ENCODE results near the gene ROBO3.

The ROBO3 gene

GRCh38 chr11:124892750-124893454, 27.7 kb downstream of the ROBO3 start:
- DNase-seq (ENCODE audit: low read depth in 2 of 2), result no peak

- no peak for DNase-seq (ENCODE audit: low read depth in 2 of 2)
These were observed 28.7 kb downstream of the ROBO3 start for GRCh38 chr11:124893781-124894401.

DNA sequence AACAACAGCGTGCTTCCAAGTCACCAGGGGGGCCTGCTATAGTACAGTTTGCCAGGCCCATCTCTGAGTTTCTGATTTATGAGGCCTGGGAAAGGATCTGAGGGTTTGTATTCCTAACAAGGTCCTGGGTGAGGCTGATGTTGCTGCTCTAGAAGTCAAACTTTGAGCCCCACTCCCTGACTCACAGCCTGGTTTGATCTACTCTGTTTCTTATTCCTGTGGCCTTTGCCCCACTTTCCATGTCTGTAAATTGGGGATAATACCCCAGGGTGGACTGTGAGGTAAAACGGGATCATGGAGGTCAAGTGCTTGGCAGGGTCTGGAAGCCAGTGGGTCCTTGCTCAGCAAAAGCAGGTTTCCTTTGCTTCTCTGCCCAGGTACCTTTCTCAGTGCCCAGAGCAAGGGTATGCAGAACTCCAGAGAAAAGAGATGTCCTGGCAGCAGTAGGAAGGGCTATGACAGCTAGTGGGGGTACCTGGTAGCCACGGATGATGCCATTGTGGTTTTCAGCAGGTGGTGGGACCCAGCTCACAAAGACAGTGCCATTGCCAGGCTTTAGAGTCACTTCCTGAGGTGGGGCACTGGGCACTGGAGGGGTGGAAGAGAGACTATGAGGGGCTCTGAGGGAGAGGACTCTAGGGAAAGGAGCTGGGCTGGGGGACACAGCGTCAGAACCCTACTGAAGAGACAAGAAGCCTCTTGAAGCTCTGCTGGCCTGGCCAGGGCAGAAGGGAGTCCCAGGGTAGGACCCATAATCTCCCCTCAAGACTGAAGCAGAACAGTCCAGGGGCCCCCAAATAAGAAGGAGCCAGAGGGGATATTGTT, 29.6 kb downstream of the ROBO3 start:
- no peak for DNase-seq (ENCODE audit: low read depth in 2 of 2)

DNA sequence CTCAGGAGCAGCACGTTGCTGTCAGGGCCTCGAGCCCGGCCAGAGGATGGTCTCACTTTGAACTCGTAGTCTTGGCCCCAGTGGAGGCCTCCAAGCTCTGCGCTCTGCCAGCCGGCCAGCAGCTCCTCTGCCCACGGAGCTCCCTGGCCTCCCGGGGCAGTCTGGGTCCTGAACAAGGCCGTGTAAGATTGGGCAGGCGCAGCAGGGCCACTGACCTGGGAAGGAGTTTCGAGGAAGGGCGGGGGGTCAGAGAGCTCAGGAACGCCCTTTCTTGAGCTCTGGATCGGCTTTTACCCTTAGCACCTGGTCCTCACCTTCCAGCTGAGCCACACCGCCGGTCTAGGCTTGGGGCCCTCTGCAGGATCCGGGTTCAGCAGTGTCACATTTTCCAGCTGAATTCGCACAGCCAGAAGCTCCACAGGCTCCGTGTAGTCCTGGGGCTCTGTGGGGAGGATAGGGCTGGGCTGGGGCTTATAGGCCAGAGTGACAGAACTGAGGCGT, 30.3 kb downstream of the ROBO3 start:
- no peak for DNase-seq (ENCODE audit: low read depth in 2 of 2)

DNA sequence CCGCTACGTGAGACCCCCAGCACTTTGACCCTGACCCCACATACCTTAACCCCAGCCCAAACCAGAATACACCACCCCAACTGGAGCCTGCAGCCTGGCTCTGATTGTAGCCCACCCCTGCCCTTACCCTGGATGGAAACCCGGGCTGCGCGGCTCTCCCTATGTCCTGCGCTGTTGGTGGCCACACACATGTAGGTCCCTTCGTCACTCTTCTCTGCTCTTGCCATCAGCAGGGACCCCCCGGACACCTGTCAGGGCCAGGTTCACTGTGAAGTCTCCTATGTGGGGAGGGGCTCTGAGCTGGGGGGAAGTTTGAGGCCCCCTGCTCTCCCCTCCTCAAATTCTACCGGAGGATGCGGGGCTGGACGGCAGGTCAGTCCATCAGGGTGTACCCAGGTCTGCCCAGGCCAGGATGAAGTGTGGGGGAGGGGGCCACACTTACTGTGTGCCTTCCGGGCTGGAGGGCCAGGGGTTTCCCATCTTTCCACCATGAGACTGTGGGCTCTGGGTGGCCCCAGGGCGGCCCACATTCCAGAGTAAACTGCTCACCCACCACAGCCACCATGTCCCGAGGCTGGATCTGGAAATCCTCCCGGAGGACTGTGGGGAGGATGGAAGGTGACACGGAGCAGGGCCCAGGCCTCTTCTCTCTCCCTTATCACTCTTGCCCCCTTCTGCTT, 31.0 kb downstream of the ROBO3 start:
- DNase-seq (ENCODE audit: low read depth in 2 of 2), result no peak

GRCh38 chr11:124896821-124897391, 31.7 kb downstream of the ROBO3 start:
- DNase-seq (ENCODE audit: low read depth in 2 of 2), result no peak

DNA sequence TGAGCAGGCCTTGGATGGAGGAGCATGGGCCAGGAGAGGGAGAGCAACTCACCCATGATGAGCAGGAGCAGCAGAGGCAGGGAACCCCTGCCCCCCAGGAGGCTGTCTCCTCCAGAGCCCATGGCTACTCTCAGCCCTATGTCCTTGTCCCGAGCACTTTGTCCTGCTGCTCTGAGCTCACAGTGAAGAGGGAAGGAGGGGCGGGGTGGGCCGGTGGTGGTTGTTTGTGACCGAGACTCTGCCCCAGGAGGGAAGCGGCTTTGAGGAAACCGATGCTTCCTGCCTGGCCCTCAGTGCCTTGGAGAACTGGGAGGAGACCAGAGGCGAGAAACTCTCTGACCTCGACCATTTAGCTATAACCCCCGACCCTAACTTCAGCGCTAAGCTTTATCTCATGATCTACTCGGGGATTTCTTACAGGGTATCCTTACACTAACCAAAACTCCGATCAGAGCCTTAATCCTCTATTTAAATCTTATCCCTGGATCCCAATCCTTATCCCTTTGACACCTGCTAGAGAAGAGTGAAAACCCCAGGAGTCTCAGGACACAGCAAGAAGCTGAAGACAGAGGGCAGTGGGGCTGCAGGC, 32.5 kb downstream of the ROBO3 start, which contains the start of gene ROBO4:
TSS of gene ROBO4 (minus strand) at position 192 of the 589 bp plus-strand sequence. CDS start at position 122, 70 bp downstream.
- DNase-seq (ENCODE audit: low read depth in 2 of 2), result no peak

GRCh38 chr11:124898263-124898680, 33.0 kb downstream of the ROBO3 start:
- no peak for DNase-seq (ENCODE audit: low read depth in 2 of 2)

- no peak for DNase-seq (ENCODE audit: low read depth in 2 of 2)
These were observed 33.5 kb downstream of the ROBO3 start for GRCh38 chr11:124898711-124899110.

DNA sequence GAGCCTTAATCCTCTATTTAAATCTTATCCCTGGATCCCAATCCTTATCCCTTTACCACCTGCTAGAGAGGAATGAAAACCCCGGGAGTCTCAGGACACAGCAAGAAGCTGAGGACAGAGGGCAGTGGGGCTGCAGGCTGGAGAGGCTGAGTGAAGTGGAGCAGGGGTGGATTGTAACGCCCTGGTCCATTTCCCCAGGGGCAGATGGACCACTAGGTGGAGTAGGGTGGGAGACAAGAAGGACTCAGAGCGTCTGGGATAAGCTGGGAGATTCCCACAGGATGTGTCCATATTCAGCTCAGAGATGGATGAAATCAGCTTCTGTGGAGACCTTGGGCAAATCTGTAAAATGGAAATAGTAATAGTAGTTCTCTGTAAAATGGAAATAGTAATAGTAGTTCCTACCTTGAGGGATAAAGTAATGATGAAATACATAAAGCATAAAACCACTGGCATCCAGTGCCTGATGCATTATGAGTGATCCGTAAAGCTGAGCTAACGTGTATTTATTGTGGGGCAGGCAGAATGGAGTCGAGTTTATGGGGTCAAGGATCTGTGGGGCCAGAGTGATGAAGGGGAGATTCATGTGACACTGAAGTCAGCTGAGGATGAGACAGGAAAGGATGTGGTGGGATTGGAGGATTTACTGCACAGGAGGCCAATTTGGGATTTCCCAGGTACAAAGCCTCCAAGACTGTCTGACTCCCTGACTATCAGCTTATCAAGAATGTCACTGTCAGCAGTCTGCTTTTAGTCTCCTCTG, 34.3 kb downstream of the ROBO3 start:
- DNase-seq (ENCODE audit: low read depth in 2 of 2), result no peak

GRCh38 chr11:124900464-124900863, 35.2 kb downstream of the ROBO3 start:
- no peak for DNase-seq (ENCODE audit: low read depth in 2 of 2)

DNA sequence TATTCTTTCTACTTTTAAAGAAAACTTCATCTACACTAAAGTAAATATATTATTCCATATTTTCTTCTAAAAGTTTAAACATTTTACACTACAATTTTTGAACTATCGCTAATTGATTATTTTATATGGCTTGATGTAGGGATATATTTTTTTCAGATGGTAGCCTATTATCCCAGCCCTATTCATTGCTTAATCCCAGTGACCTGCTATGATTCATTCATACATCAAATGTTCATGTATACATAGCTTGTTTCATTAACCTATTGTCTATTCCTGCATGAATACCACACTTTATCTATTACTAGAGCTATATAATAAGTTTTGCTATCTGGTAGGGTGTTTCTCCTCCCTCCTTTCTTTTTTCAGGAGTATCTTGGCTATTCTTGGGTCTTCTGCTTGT, 37.4 kb downstream of the ROBO3 start:
- no peak for DNase-seq (ENCODE audit: low read depth in 2 of 2)

DNA sequence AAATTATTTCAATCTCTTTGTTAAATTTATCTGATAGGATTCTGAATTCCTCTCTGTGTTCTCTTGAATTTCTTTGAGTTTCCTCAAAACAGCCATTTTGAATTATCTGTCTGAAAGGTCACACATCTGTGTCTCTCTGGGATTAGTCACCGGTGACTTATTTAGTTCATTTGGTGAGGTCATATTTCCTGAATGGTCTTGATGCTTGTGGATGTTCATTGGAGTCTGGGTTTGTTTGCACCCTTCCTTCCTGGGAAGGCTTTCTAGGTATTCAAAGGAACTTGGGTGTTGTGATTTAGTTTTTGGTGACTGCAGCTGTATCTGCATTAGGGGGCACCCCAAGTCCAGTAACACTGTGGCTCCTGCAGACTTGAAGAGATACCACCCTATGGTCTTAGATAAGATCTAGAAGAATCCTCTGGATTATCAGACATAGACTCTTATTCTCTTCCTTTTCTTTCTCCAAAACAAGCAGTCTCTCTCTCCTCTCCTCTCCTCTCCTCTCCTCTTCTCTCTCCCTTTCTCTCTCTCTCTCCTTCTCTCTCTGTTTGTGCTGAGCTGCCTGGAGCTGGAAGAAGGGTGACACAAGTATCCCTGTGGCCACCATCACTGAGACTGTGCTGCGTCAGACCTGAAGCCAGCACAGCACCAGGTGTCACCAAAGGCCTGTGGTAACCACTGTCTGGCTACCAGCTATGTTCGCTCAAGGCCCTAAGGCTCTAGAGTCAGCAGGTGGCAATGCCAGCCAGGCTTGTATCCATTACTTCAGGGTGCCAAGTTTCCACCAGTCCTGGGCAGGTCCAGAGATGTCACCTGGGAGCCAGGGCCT, 50.5 kb downstream of the ROBO3 start:
- no peak for DNase-seq (ENCODE audit: low read depth in 2 of 2)

DNA sequence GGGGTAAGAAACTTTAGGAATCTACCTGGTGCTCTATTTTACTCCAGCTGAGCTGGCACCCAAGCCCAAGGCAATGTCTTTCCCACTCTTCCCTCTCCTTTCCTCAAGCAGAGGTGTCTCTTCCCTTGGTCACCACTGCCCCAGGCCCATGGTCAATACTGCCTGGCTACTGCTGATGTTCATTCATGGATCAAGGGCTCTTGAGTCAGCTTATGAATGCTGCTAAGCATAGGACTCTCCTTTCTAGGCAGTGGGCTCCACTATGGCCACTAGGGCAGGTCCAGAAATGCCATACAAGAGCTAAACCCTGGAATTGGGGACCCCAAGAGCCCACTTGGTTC, 51.1 kb downstream of the ROBO3 start:
- no peak for DNase-seq (ENCODE audit: low read depth in 2 of 2)

DNA sequence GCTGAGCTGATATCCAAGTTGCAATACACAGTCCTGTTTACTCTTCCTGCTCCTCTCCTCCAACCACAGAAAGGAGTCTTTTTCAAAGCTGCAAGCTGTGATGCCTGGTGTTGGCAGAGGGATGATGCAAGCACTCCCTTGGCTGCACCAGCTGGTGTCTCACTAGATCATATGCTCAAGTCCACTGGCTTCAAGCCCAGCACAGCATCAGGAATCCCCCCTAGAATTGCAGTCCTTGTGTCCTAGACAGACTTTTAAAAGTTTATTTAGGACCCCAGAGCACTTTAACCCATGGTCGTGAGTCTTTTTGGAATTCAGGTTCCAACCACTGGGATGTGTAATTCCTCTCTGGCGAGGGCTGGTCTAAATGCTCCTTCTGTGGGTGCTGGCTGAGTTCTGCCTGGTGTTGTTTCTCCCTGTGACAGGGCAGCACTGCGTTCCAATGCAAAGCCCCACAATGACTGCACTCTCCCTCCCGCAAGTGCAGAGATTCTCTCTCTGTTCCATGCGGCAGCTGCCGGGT, 51.9 kb downstream of the ROBO3 start:
- DNase-seq (ENCODE audit: low read depth in 2 of 2), result no peak

DNA sequence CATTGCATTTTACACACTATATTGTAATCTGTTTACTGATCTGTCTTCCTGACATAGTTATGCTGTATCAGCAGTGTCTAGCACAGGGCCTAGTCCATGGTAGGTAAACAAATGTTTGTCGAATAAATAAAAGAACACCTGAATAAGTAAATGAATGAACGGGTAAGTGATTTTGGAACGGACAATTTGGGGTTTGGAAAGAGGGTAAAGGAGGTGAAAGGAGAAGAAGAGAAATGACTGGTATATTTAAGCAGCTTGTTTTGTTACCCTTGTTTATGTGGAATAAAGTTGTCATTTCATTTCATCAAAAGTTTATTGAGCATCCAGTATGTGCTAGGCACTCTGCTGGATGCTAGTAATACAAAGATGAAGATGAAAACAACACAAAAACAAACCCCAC, 53.7 kb downstream of the ROBO3 start, which contains the start of gene HEPN1:
TSS of gene HEPN1 (plus strand) at position 301 of the 400 bp plus-strand sequence.
- DNase-seq (ENCODE audit: low read depth in 2 of 2), result no peak

DNA sequence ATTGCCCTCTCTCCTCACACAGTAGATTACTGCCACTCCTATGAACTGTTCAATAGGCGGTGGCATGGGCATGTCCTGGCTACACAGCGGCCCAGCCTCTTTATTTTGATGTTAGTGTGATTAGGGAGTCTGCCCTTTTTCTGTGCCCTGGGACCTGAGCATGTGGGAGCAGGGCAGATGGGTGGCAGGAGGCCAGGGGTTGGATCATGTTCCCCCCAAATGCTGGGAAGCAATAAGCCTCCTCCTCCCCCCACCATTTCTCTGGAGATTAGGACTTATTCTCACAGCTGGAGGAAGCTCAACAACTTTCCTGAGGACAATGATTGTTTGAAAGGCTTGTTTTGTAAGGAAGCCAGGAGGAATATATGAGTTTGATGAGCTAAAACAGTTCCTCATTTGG, 54.7 kb downstream of the ROBO3 start:
- no peak for DNase-seq (ENCODE audit: low read depth in 2 of 2)

GRCh38 chr11:124920356-124920755, 55.1 kb downstream of the ROBO3 start:
- DNase-seq (ENCODE audit: low read depth in 2 of 2), result no peak

Data from stimulated activated CD8-positive, alpha-beta memory T cell treated with anti-CD3 and anti-CD28 coated beads, Interleukin-7, amount 100 ng/mL, for 1 hour (primary cell).